Activated T-cell treated with anti-CD3 and anti-CD28 coated beads, Interleukin-2, amount 50 U/mL, for 1 hour (primary cell): ENCODE data around the gene DHRS1.
"Not testable (repeated sequence)": the region's sequence is repeated elsewhere in the genome, so short reads cannot be mapped to it uniquely, and the experiment has no call there.

Source experiments
- DNase-seq: peaks from one replicate; pipeline ENCODE4 v3.0.0-alpha.2; 2020

DHRS1 gene

GRCh38 chr14:24261969-24262327, 37.6 kb downstream of the DHRS1 start:
- no peak for DNase-seq

- DNase-seq: no peak
Observed at GRCh38 chr14:24261256-24261968, 38.2 kb downstream of the DHRS1 start.

GRCh38 chr14:24260780-24261157, 38.8 kb downstream of the DHRS1 start:
- no peak for DNase-seq

GRCh38 chr14:24260026-24260779, 39.4 kb downstream of the DHRS1 start:
- DNase-seq: no peak

GRCh38 chr14:24259282-24260025, 40.1 kb downstream of the DHRS1 start:
- DNase-seq: no peak

GRCh38 chr14:24258548-24259265, 40.9 kb downstream of the DHRS1 start:
- DNase-seq: no peak

- DNase-seq: no peak
Observed at GRCh38 chr14:24258119-24258518, 41.5 kb downstream of the DHRS1 start.

- DNase-seq: no peak
Observed at GRCh38 chr14:24256960-24257359, 42.6 kb downstream of the DHRS1 start.

- no peak for DNase-seq
Observed at GRCh38 chr14:24255931-24256711, 43.5 kb downstream of the DHRS1 start.

- DNase-seq: no peak
Observed at GRCh38 chr14:24255438-24255837, 44.1 kb downstream of the DHRS1 start.

GRCh38 chr14:24254630-24255392, 44.8 kb downstream of the DHRS1 start:
- DNase-seq: no peak

- DNase-seq: no peak
Observed at GRCh38 chr14:24253936-24254335, 45.6 kb downstream of the DHRS1 start.

GRCh38 chr14:24252289-24253124, 47.1 kb downstream of the DHRS1 start:
- no peak for DNase-seq

- no peak for DNase-seq
Observed at GRCh38 chr14:24251880-24252288, 47.7 kb downstream of the DHRS1 start.

GRCh38 chr14:24250354-24250753, 49.2 kb downstream of the DHRS1 start:
- DNase-seq: no peak

GRCh38 chr14:24249230-24250021, 50.2 kb downstream of the DHRS1 start:
- no peak for DNase-seq

GRCh38 chr14:24247422-24247821, 52.2 kb downstream of the DHRS1 start:
- no peak for DNase-seq

GRCh38 chr14:24246765-24247212, 52.8 kb downstream of the DHRS1 start:
- DNase-seq: no peak

GRCh38 chr14:24245350-24245749, 54.2 kb downstream of the DHRS1 start:
- DNase-seq: not testable (repeated sequence)
